Activated CD8-positive, alpha-beta memory T cell treated with anti-CD3 and anti-CD28 coated beads, Interleukin-2, amount 50 U/mL, for 4 hours (primary cell): ENCODE measurements around the gene HSPA6.
"Not testable (repeated sequence)": the region's sequence is repeated elsewhere in the genome, so short reads cannot be mapped to it uniquely, and the experiment has no call there.

ENCODE experiments used
- DNase-seq: peaks from one replicate; pipeline ENCODE4 v3.0.0-alpha.2; 2020

The HSPA6 gene

DNA sequence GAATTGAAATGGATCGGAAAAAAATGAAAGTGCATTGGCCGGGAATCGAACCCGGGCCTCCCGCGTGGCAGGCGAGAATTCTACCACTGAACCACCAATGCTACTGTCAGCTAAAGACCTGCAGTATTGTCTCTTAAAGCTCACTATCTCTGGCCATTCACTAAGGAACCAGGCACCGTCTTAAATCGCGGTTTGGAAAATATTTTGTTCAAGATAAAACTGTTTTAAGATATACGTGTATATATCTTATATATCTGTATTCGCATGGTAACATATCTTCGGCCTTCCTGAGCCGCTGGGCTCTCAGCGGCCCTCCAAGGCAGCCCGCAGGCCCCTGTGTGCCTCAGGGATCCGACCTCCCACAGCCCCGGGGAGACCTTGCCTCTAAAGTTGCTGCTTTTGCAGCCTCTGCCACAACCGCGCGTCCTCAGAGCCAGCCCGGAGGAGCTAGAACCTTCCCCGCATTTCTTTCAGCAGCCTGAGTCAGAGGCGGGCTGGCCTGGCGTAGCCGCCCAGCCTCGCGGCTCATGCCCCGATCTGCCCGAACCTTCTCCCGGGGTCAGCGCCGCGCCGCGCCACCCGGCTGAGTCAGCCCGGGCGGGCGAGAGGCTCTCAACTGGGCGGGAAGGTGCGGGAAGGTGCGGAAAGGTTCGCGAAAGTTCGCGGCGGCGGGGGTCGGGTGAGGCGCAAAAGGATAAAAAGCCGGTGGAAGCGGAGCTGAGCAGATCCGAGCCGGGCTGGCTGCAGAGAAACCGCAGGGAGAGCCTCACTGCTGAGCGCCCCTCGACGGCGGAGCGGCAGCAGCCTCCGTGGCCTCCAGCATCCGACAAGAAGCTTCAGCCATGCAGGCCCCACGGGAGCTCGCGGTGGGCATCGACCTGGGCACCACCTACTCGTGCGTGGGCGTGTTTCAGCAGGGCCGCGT is at the start of gene HSPA6:
HSPA6 (plus strand) TSS at position 724 of the 925 bp plus-strand sequence; CDS start at position 843, 119 bp downstream.
- peak; percentile 70 for DNase-seq

DNA sequence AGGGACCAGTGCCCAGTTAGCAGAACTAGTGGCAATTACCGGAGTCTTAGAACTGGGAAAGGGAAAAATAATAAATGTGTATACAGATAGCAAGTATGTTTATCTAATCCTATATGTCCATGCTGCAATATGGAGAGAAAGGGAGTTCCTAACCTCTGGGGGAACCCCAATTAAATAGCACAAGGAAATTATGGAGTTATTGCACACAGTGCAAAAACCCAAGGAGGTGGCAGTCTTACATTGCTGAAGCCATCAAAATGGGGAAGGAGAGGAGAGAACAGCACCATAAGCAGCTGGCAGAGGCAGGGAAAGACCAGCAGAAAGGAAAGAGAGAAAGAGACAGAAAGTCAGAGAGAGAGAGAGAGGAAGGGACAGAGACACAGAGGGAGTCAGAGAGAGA is 46.6 kb upstream of the HSPA6 start:
- not testable (repeated sequence) for DNase-seq

DNA sequence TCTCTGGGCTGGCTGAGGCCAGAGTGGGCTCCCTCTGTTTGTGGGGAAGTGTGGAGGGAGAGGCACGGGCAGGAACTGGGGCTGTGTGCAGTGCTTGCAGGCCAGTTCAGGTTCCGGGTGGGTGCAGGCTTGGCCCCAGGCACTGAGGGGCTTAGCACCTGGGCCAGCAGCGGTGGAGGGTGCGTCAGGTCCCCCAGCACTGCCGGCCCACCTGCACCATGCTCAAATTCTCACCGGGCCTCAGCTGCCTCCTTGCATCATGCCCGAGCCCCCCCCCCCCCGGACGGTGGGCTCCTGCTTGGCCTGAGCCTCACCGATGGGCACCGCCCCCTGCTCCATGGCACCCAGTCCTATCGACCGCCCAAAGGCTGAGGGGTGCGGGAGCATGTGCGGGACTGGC is 45.4 kb upstream of the HSPA6 start:
- no peak for DNase-seq

DNA sequence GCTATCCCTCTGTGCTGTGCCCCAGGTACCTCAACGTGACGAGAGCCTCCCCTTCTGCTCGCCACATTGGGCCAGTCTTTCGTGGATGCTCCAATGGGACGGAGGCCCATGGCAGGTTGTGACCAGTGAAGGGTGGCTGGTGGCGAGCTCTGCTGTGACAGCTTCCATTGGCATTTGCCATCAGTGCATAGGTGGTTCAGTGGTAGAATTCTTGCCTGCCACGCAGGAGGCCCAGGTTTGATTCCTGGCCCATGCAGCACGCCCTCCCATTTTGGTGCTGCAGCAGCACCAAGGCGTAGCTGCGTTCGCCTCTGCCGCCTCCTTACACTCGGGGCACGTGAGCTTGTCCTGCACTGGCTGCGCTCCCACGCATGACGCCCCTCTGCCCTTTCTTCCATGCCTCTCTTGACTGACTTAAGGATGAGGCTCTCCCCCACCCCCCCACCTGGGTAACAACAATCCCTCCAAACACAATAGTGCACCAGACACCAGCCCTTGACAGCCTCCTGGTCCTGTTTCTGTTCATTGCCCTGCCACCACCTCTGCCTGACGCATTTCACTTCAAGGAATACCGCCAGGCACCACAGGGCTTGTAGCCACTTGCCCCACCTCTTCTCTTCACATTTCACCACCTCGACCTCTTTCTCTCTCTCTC is 43.8 kb upstream of the HSPA6 start:
- no peak for DNase-seq

DNA sequence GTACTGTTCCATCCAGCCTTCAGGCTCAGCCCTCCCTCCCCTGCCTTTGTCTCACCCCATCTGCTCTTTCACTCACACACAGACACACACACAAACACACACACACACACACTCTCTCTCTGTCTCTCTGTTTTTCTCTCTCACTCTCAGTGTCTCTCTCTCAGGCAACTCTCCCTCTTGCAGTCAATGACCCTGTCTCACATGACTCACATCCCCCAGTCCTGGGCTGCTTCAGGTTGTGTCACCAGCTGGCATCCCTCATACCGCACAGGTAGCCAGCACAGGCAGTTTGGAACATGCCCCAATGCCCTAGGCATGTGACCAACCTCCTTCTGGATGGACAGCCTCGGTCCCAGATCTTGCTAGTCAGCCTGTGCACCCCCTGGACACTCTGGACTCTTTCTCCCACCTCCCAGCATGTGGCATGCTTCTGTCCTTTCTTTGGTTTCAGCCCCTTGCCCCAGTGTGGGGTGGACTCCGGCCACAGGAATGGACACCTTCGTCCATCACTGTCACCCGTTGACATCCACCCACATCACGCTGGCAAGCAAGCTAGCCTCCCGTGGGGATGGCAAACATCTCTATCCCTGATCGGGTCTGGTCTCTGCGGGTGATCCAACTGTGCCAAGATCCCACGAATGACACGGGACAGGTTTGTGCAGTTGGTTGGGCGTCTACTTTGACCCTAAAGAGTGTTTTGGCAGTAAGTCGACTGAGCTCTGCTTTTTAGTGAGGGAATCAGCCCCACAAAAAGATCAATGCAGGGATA is 42.5 kb upstream of the HSPA6 start:
- DNase-seq: no peak

- DNase-seq: no peak
Observed at GRCh38 chr1:161482610-161483009, 41.7 kb upstream of the HSPA6 start.

DNA sequence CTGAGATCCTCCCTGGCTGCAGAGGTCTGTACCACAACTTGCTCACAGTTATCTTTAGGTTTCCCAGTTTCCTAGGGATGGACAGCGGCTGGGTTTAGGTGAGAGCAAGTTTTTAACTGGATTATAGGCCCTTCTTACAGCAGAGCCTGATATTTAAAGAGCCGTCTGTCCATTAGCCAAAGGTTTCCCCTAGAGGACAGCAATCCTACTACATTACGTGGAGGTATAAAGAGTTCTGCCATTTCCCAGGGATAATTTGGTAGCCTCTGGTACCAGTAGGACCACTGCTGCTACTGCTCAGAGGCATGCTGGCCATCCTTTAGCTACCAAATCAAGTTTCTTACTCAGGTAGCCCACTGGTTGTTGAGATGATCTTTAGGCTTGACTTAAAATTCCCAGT is 41.0 kb upstream of the HSPA6 start:
- DNase-seq: no peak

DNA sequence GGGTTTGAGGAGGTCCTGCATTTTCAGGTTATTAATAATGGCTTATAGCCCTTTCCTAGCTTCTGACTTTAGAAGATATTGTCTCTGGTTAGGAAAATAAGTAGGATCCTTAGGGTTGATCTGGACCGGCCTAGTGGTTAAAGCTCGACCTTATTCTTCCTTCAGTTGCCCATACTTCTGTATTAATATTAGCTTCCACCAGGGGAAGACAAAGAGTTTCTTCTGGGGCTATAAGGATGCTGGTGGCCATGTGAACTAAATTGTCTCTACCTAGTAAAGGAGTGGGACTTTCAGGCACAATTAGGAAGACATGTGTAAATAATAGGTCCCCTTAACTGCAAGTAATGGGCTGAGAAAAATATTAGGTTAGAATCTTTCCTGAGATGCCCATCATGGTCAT is 39.7 kb upstream of the HSPA6 start:
- DNase-seq: no peak

DNA sequence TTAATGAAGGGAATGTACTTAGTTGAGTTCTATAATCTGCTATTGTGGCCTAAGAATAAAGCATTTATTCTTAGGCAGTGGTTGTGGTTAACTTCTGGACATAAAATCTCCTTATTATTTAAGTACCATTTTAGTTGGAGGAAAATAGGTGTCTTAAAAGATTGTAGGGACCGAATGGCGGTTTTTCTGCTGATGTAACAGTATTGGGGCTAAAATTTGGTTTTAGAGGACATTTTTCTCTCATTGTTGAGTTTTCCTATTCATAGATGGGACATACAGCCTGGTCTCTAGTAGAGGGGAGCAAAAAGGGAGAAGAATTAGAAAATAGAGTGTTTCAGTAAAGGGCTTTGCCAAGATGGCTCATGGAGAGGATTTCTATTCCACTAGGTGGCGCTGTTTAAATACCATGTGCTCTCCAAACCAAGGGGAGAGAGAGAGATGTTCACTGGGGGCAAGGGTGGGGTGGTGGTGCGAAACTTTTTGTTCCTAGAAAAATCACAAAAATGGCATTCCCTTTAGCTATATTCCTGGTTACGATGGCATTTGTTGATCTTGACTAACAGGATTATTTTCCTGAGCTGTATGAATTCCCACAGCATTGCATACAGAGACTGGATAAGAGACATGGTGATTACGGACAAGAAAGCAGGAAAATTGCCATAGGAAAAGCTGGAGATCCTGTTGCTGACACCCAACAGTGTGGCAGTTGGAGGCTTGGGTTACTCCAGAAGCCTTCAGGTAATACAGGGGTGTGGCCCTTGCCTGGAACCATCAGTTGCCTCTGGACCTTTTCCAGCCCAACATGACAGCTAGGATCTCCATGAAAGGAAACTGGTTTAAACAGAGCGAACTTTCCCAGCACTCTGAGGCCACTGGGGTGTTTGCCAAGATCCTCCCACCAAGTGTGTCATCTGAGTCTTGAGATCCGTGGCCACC is 37.3 kb upstream of the HSPA6 start:
- DNase-seq: peak; percentile 24

GRCh38 chr1:161491472-161491871 is 32.9 kb upstream of the HSPA6 start:
- DNase-seq: no peak

DNA sequence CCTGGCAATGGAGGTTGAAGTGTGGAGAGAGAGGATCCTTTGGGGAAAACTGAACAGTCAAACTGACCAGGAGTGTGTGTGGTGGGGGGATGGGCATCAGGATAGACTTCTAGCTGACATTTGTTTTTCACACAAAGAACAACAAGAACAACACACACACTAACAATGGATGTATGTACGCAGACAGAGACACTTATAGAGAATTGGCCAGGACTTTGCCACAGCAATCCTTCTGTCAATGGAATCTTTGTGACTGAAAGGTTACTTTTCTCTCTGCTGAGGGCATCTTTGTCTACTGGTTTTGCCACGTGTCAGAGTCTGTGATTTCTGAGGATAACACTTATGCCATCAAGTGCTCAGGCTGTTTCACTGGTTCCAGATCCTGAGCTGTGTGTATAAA is 31.5 kb upstream of the HSPA6 start:
- DNase-seq: no peak

- DNase-seq: no peak
Observed at GRCh38 chr1:161494091-161494735, 30.1 kb upstream of the HSPA6 start.

DNA sequence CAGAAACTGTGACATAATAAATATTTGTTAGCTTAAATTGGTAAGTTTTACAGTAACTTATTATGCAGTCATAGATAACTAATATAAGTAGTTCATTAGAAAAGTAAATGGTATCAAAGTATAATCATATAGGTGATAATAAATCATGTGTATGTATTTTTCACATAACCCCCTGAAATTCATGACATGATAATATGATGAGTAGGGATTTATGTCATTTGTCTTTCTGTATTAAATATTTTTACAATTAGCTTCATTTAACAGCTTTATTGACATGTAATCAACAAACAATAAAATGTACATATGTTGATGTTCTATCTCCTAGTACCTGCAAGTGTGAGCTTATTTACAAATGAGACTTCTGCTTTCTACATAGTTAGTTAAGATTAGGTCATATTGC is 28.9 kb upstream of the HSPA6 start:
- no peak for DNase-seq

- no peak for DNase-seq
Observed at GRCh38 chr1:161497961-161498360, 26.4 kb upstream of the HSPA6 start.

- DNase-seq: no peak
Observed at GRCh38 chr1:161498646-161499045, 25.7 kb upstream of the HSPA6 start.

- no peak for DNase-seq
Observed at GRCh38 chr1:161499099-161500039, 25.0 kb upstream of the HSPA6 start.

DNA sequence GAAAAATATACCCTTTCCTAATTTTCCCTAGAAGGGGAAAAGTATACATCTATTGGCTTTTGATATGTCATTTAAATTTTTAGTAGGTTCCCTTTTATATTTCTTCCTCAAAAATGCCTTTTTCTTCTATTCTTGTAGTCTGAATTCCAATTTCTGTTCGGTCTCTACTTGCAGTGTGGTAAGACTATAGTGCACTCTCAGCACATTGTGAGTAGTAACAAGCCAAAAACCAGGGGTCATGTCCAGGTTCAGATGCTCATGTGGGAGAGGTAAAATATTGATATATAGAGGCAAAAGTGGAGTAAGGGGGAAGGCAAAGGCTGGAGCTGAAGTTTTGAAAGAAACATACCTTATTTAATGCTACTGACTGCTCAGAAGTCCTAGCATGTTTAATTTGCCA is 23.1 kb upstream of the HSPA6 start:
- no peak for DNase-seq

DNA sequence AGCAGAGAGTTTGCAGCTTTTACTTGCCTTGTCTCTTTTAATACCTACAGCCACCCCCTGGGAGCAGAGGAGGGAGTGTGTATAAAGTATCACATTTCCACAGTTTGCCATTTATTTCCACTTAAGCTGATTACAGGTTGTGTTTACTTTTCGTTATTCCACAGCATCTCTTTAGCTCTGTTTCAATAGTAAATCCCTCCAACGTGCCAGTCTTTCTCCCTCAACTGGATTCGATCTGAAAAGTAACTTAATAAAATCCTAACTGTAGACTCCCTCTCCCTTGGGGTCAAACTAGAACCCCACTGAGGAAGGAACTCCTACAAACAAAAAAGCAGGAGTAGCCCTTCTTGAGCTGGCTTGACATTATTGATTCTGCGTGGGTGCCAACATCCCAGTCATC is 22.2 kb upstream of the HSPA6 start:
- DNase-seq: no peak

DNA sequence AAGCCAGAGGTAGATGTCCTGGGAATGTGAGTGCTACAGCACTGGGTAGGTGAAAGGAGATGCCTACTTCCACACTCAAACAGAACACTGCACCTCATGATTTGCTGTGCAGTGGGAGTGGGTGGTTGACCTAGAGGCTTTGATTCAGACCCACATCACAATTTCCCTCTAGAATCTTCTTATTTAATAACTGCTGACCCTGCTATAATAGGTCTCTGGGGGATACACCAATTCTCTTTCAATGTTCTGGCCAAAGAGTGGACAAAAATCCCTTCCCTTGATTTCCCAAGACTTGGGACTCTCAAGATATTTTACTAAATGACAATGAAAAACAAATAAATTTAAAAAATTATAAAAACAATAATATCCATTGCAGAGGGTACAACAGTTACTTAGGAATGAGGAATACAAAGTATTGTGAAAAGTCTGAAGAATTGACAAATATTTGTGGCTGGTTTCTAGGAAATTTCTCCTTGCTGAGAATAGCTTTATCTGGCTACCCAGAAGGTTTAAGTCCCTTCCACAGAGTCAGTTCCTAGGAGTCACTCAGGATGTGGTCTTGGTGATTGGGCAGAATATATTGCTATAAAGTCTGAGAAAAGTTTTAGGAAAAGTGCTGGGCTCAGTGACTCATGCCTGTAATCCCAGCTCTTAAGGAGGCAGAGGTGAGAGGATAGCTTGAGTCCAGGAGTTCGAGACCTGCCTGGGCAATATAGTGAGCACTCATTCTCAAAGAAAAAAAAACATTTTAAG is 21.5 kb upstream of the HSPA6 start:
- no peak for DNase-seq

DNA sequence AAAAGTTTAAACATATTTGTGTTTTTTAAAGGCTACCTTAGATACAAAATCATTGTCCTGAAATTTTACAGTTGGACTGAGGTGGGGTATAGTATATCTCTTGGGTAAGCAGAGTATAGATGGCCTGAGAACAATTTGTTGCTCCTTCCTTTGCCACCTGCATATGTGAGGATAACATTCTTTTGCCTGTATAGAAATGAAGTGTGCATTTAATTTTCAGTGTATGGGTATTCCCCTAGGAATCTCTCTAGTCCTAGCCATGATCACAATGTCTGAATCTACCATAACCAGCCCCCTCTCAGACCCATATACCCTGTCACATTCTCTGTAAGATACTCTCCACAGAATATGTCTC is 21.0 kb upstream of the HSPA6 start:
- no peak for DNase-seq
